IMR-90 (cell line): ENCODE measurements around the gene GABRR3. TPM values are rescaled to one million over a fixed set of nuclear protein-coding genes. Genes with fewer than 3 reads are reported as not detected.

ENCODE experiments used
- ATAC-seq: fragments of 200-7000 bp; cut with Tn5 transposase; 2 replicates; pipeline ENCODE4 v1.9.1; 2020; ENCODE audit warnings: low read depth, mild to moderate bottlenecking, moderate library complexity
- BruUV-seq: library from RNA; stranded (reverse); fragments of 400-500 nt; replicated peaks from 2 replicates; lab custom pipeline; 2021; lab: Mats Ljungman, UMichigan
- CTCF ChIA-PET: fragments of 300-600 bp; formaldehyde crosslinking; extraction: SDS; loops from one replicate; lab custom pipeline; 2021; ENCODE audit warnings: antibody characterized with exemption; lab: Yijun Ruan, JAX
- POLR2A ChIA-PET: fragments of 300-600 bp; sonication (Branson Sonifier 250); formaldehyde crosslinking; loops from one replicate; lab custom pipeline; 2022; ENCODE audit warnings: antibody characterized with exemption; ENCODE audit not compliant: unreplicated experiment; lab: Charles Lee
- DNase-seq: peaks from one replicate; pipeline ENCODE4 v3.0.0; 2013
- H2AFZ ChIP-seq: replicated peaks from 2 replicates; pipeline ENCODE3; 2013; ENCODE audit warnings: low read length, mild to moderate bottlenecking; ENCODE audit not compliant: poor library complexity
- H2AK5ac ChIP-seq: 2 replicates; pipeline ENCODE4 v1.6.1; 2013; ENCODE audit warnings: low read depth, low read length, inconsistent platforms
- H2AK9ac ChIP-seq: replicated peaks from 2 replicates; pipeline ENCODE3; 2013; ENCODE audit warnings: mild to moderate bottlenecking, low read depth, low read length, moderate library complexity; ENCODE audit not compliant: poor library complexity
- H2BK120ac ChIP-seq: 2 replicates; pipeline ENCODE4 v1.6.1; 2013; ENCODE audit warnings: low read depth, low read length, inconsistent platforms
- H2BK15ac ChIP-seq: 3 replicates; pipeline ENCODE4 v1.6.1; 2013; ENCODE audit warnings: low read depth, low read length, inconsistent platforms
- H2BK20ac ChIP-seq: 2 replicates; pipeline ENCODE4 v1.6.1; 2013; ENCODE audit warnings: low read depth, mild to moderate bottlenecking, inconsistent platforms, low read length, moderate library complexity
- H2BK5ac ChIP-seq: 2 replicates; pipeline ENCODE4 v1.6.1; 2013; ENCODE audit warnings: mild to moderate bottlenecking, low read depth, low read length, inconsistent platforms; ENCODE audit not compliant: poor library complexity, severe bottlenecking
- H3K14ac ChIP-seq: replicated peaks from 2 replicates; pipeline ENCODE4 v1.6.1; 2013; ENCODE audit warnings: low read depth, low read length, inconsistent platforms
- H3K18ac ChIP-seq: 2 replicates; pipeline ENCODE4 v1.6.1; 2013; ENCODE audit warnings: low read depth, low read length, control low read depth
- H3K23ac ChIP-seq: 2 replicates; pipeline ENCODE4 v1.6.1; 2013; ENCODE audit warnings: low read depth, low read length, inconsistent platforms
- H3K27ac ChIP-seq: 2 replicates; pipeline ENCODE4 v1.5.1; 2013; ENCODE audit warnings: mild to moderate bottlenecking, control low read depth, low read length; ENCODE audit not compliant: insufficient read depth
- H3K27me3 ChIP-seq: 2 replicates; pipeline ENCODE4 v1.6.1; 2013; ENCODE audit warnings: low read length; ENCODE audit not compliant: control insufficient read depth, insufficient read depth
- H3K36me3 ChIP-seq: 2 replicates; pipeline ENCODE4 v1.6.1; 2013; ENCODE audit warnings: low read length, mixed read lengths; ENCODE audit not compliant: control insufficient read depth, insufficient read depth
- H3K4ac ChIP-seq: 2 replicates; pipeline ENCODE4 v1.6.1; 2013; ENCODE audit warnings: low read depth, low read length, inconsistent platforms
- H3K4me1 ChIP-seq: 2 replicates; pipeline ENCODE4 v1.6.1; 2013; ENCODE audit warnings: low read length, mixed read lengths; ENCODE audit not compliant: control insufficient read depth, insufficient read depth
- H3K4me2 ChIP-seq: 2 replicates; pipeline ENCODE4 v1.6.1; 2013; ENCODE audit warnings: low read depth, mild to moderate bottlenecking, control low read depth, low read length, moderate library complexity
- H3K4me3 ChIP-seq: 2 replicates; pipeline ENCODE4 v1.5.1; 2013; ENCODE audit warnings: low read depth, mild to moderate bottlenecking, control low read depth, low read length, moderate library complexity; ENCODE audit not compliant: insufficient read depth
- H3K56ac ChIP-seq: 2 replicates; pipeline ENCODE4 v1.6.1; 2013; ENCODE audit warnings: low read length, inconsistent platforms; ENCODE audit not compliant: insufficient read depth; ENCODE audit errors: extremely low read depth
- H3K79me1 ChIP-seq, 2 experiments: 2 replicates each; pipeline ENCODE4 v1.6.1; 2013; ENCODE audit warnings: low read length in 2 of 2, inconsistent platforms in 1 of 2, low read depth in 1 of 2
- H3K9ac ChIP-seq: 2 replicates; pipeline ENCODE4 v1.6.1; 2013; ENCODE audit warnings: low read depth, low read length, control low read depth
- H3K9me1 ChIP-seq: 2 replicates; pipeline ENCODE4 v1.6.1; 2013; ENCODE audit warnings: low read length, inconsistent platforms; ENCODE audit not compliant: insufficient read depth
- H3K9me3 ChIP-seq: 2 replicates; pipeline ENCODE4 v1.6.1; 2013; ENCODE audit warnings: low read length; ENCODE audit not compliant: control insufficient read depth, insufficient read depth
- H4K20me1 ChIP-seq: 2 replicates; pipeline ENCODE4 v1.6.1; 2013; ENCODE audit warnings: low read length, inconsistent platforms; ENCODE audit not compliant: insufficient read depth
- H4K5ac ChIP-seq: 2 replicates; pipeline ENCODE4 v1.6.1; 2013; ENCODE audit warnings: mild to moderate bottlenecking, low read depth, low read length, control low read depth
- H4K8ac ChIP-seq, 2 experiments: 2 replicates each; pipeline ENCODE4 v1.6.1; 2013; ENCODE audit warnings: low read depth in 2 of 2, low read length in 2 of 2, control low read depth in 1 of 2, inconsistent platforms in 1 of 2
- H4K91ac ChIP-seq: 2 replicates; pipeline ENCODE4 v1.6.1; 2013; ENCODE audit warnings: low read depth, low read length, inconsistent platforms; ENCODE audit not compliant: insufficient read depth
- BHLHE40 ChIP-seq: fragments of 150-350 bp; IDR thresholded peaks from 2 replicates; pipeline ENCODE4 v1.6.1; 2016; ENCODE audit warnings: mild to moderate bottlenecking, low read depth, low read length
- CEBPB ChIP-seq: IDR thresholded peaks from 2 replicates; pipeline ENCODE4 v1.6.1; 2012; ENCODE audit warnings: low read depth, low read length, improper control_type of control experiment
- FOS ChIP-seq: fragments of 150-350 bp; IDR thresholded peaks from 2 replicates; pipeline ENCODE4 v1.6.1; 2016; ENCODE audit warnings: low read depth, low read length
- MXI1 ChIP-seq: IDR thresholded peaks from 2 replicates; pipeline ENCODE4 v1.6.1; 2012; ENCODE audit warnings: low read depth, mild to moderate bottlenecking, low read length, moderate library complexity, borderline replicate concordance
- NFE2L2 ChIP-seq: fragments of 150-350 bp; IDR thresholded peaks from 2 replicates; pipeline ENCODE4 v1.6.1; 2016; ENCODE audit warnings: low read depth, mild to moderate bottlenecking, low read length
- POLR2A ChIP-seq: IDR thresholded peaks from 2 replicates; pipeline ENCODE4 v1.6.1; 2012; ENCODE audit warnings: mild to moderate bottlenecking, low read depth, low read length
- RAD21 ChIP-seq: IDR thresholded peaks from 2 replicates; pipeline ENCODE4 v1.6.1; 2012; ENCODE audit warnings: low read length, improper control_type of control experiment
- RCOR1 ChIP-seq: IDR thresholded peaks from 2 replicates; pipeline ENCODE4 v1.6.1; 2012; ENCODE audit warnings: mild to moderate bottlenecking, low read length, improper control_type of control experiment; ENCODE audit not compliant: insufficient replicate concordance
- RFX5 ChIP-seq: IDR thresholded peaks from 2 replicates; pipeline ENCODE4 v1.8.0; 2012; ENCODE audit warnings: low read depth, mild to moderate bottlenecking, low read length, moderate library complexity
- SMC3 ChIP-seq: fragments of 150-350 bp; IDR thresholded peaks from 2 replicates; pipeline ENCODE4 v1.6.1; 2016; ENCODE audit warnings: low read depth, mild to moderate bottlenecking, antibody characterized with exemption, low read length, moderate library complexity
- WGBS, 2 experiments: methylation state at CpG; one replicate each; pipeline versions ENCODE4 v1.1.5 to v1.1.7; 2013; ENCODE audit warnings: missing lambda C conversion rate in 2 of 2; ENCODE audit not compliant: insufficient read length in 1 of 2; ENCODE audit errors: extremely low coverage in 2 of 2; 5-methylcytosine and 5-hydroxymethylcytosine counted together
- dilution Hi-C: fragments of 300-500 bp; cut with HindIII; formaldehyde crosslinking; loops from one replicate; pipeline ENCODE4 v1.14.3; 2018; ENCODE audit warnings: low sequenced_read_pairs; ENCODE audit not compliant: unreplicated experiment
- in situ Hi-C: fragments of 300-500 bp; cut with MboI; formaldehyde crosslinking; loops from 3 replicates; pipeline ENCODE4 v1.14.3; 2019; ENCODE audit warnings: low sequenced_read_pairs, inconsistent platforms, mixed read lengths
- intact Hi-C: fragments of 100-400 bp; cut with micrococcal nuclease; formaldehyde crosslinking; loops from 2 replicates; pipeline ENCODE4 v1.10.0; 2022
- polyA plus RNA-seq, 3 experiments: library from polyadenylated mRNA; depleted of rRNA; stranded (reverse); fragments of >200 nt; gene quantifications; 2 replicates each; pipeline ENCODE4 v1.2.3, GENCODE V29; 2012; ENCODE audit warnings: low replicate concordance in 1 of 3
- total RNA-seq: library from RNA; depleted of rRNA; stranded (reverse); fragments of >200 nt; gene quantifications from 2 replicates; pipeline ENCODE4 v1.2.3, GENCODE V29; 2012
- TF ChIP-seq, protein P1 (sequence below): fragments of 150-350 bp; IDR thresholded peaks from 2 replicates; pipeline ENCODE4 v1.6.1; 2016; ENCODE audit warnings: low read depth, mild to moderate bottlenecking, low read length, moderate library complexity, borderline replicate concordance
- TF ChIP-seq, protein P2 (sequence below): fragments of 150-350 bp; IDR thresholded peaks from 2 replicates; pipeline ENCODE4 v1.6.1; 2017; ENCODE audit warnings: mild to moderate bottlenecking, antibody characterized with exemption, low read length, low read depth
- TF ChIP-seq, protein P3 (sequence below): conservative IDR thresholded peaks from 2 replicates; pipeline ENCODE4 v1.5.1; 2012; ENCODE audit warnings: mild to moderate bottlenecking, low read depth, low read length, improper control_type of control experiment

The GABRR3 gene
- total and polyA plus RNA-seq, 2 of the 4 experiments (the other 2 are of a cell fraction) = not detected

DNA sequence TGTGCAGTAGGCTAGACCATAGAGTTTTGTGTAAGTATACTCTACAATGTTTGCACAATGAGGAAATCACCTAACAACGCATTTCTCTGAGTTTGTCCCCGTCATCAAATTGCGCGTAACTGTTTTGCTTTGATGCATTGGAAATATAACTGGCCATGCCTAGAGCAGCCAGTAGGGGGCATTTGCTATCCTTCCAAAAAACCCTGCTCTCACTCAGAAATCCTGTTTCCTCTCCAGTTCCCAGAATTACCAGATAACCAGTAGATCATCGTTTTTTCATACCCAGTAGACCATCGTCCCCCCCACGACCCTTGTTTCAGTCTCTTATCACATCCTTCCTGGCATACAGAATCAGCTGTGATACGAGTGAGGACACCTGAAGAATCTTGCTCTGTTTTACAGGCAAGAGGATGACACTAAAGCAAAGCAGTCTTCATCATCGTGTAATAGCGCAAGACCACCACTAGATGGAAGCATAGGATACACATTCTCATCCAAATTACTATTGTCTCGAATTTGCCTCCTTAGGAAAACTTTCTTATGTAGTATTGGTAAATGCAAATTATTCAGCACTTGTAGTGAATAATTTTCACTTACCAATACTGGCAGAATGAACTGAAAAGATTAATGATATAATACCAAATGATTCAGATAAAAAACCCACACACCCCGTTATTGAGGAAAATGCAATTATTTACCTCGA lies 4.4 kb upstream of the GABRR3 start (continued):
- TF ChIP-seq, protein P1, sequence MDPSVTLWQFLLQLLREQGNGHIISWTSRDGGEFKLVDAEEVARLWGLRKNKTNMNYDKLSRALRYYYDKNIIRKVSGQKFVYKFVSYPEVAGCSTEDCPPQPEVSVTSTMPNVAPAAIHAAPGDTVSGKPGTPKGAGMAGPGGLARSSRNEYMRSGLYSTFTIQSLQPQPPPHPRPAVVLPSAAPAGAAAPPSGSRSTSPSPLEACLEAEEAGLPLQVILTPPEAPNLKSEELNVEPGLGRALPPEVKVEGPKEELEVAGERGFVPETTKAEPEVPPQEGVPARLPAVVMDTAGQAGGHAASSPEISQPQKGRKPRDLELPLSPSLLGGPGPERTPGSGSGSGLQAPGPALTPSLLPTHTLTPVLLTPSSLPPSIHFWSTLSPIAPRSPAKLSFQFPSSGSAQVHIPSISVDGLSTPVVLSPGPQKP = no peak
- no peak for TF ChIP-seq POLR2A

DNA sequence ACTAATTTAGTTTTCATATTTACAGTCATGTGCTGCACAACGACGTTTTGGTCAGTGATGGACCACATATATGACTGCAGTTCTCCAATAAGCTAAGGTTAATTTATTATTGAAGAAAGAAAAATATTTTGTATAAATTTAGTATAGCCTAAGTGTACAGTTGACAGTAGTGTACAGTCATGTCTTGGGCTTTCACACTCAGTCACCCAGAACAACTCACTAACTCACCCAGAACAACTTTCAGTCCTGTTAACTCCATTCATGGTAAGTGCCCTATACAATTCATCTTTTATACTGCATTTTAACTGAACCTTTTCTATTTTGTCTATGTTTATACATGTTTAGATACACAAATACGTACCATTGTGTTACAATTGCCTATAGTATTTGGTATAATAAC lies 3.8 kb upstream of the GABRR3 start:
- H3K9me3 ChIP-seq = no peaks in the 10 kb centered on the region
- ATAC-seq (no peak), DNase-seq (no peak)
- ChIA-PET POLR2A (no interaction called here), CTCF (interaction anchor here (1.0 to 2.7 kb wide), 2 partner anchors 9 to 291 kb away, joined by 5 to 16 read pairs; no protein-coding TSS in a partner anchor)
- no peak overlapping the region for H2BK120ac ChIP-seq
- H3K14ac ChIP-seq = no peak overlapping the region
- no peak overlapping the region for H2BK15ac ChIP-seq
- intact Hi-C loops (loop anchor here (1.0 to 5.0 kb wide), 3 partner anchors 290 to 548 kb away; no protein-coding TSS in a partner anchor), in situ Hi-C loops (loop anchor here (10.0 kb wide), 1 partner anchor 536 kb away; no protein-coding TSS in a partner anchor), dilution Hi-C loops (loop anchor here (25.0 kb wide), 1 partner anchor 298 kb away; no protein-coding TSS in a partner anchor)
- no peak overlapping the region for H4K5ac ChIP-seq
- no peak overlapping the region for H3K56ac ChIP-seq
- no peak overlapping the region for H3K9ac ChIP-seq
- H3K4me2 ChIP-seq = no peak overlapping the region
- no peak overlapping the region for H2AK9ac ChIP-seq
- H2AFZ ChIP-seq = no peak overlapping the region
- H3K4me3 ChIP-seq = no peak overlapping the region
- H3K9me1 ChIP-seq = no peaks in the 10 kb centered on the region
- H3K18ac ChIP-seq = no peak overlapping the region
- H2AK5ac ChIP-seq = no peak overlapping the region
- no peaks in the 10 kb centered on the region for H3K4me1 ChIP-seq
- H3K79me1 ChIP-seq = no peaks in the 10 kb centered on the region
- WGBS, 2 experiments = no CpG with 5 or more reads among the region's 3 CpGs
- no peak overlapping the region for H3K23ac ChIP-seq
- H4K20me1 ChIP-seq = no peaks in the 10 kb centered on the region
- H3K27me3 ChIP-seq = no peaks in the 10 kb centered on the region
- H3K27ac ChIP-seq = no peak overlapping the region
- H4K8ac ChIP-seq = no peak overlapping the region
- H2BK5ac ChIP-seq = no peak overlapping the region
- no peak overlapping the region for H3K4ac ChIP-seq
- H2BK20ac ChIP-seq = no peak overlapping the region
- no peaks in the 10 kb centered on the region for H3K36me3 ChIP-seq
- no peak overlapping the region for H4K91ac ChIP-seq
- no TSS peak for BruUV-seq
- no peak for TF ChIP-seq NFE2L2
- TF ChIP-seq, protein P2, sequence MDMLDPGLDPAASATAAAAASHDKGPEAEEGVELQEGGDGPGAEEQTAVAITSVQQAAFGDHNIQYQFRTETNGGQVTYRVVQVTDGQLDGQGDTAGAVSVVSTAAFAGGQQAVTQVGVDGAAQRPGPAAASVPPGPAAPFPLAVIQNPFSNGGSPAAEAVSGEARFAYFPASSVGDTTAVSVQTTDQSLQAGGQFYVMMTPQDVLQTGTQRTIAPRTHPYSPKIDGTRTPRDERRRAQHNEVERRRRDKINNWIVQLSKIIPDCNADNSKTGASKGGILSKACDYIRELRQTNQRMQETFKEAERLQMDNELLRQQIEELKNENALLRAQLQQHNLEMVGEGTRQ = no peak
- no peak for TF ChIP-seq BHLHE40
- TF ChIP-seq FOS = no peak
- no peak for TF ChIP-seq POLR2A
- TF ChIP-seq MXI1 = no peak
- TF ChIP-seq, protein P3, sequence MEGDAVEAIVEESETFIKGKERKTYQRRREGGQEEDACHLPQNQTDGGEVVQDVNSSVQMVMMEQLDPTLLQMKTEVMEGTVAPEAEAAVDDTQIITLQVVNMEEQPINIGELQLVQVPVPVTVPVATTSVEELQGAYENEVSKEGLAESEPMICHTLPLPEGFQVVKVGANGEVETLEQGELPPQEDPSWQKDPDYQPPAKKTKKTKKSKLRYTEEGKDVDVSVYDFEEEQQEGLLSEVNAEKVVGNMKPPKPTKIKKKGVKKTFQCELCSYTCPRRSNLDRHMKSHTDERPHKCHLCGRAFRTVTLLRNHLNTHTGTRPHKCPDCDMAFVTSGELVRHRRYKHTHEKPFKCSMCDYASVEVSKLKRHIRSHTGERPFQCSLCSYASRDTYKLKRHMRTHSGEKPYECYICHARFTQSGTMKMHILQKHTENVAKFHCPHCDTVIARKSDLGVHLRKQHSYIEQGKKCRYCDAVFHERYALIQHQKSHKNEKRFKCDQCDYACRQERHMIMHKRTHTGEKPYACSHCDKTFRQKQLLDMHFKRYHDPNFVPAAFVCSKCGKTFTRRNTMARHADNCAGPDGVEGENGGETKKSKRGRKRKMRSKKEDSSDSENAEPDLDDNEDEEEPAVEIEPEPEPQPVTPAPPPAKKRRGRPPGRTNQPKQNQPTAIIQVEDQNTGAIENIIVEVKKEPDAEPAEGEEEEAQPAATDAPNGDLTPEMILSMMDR = no peak
- TF ChIP-seq RFX5 = no peak
- TF ChIP-seq RAD21 = no peak
- TF ChIP-seq RCOR1 = no peak
- TF ChIP-seq SMC3 = no peak
- TF ChIP-seq CEBPB = no peak
